ENCODE measurements around the gene SCNN1B.
"Not testable (repeated sequence)": the region's sequence is repeated elsewhere in the genome, so short reads cannot be mapped to it uniquely, and the experiment has no call there.

SCNN1B gene

GRCh38 chr16:23359092-23359760 lies 57.1 kb downstream of the SCNN1B start:
- no peak for DNase-seq (ENCODE audit: low read depth)
- no peak overlapping the region for H3K4me3 ChIP-seq (replicated peaks; ENCODE audit: low read depth, low read length)
- TF ChIP-seq, protein P1, sequence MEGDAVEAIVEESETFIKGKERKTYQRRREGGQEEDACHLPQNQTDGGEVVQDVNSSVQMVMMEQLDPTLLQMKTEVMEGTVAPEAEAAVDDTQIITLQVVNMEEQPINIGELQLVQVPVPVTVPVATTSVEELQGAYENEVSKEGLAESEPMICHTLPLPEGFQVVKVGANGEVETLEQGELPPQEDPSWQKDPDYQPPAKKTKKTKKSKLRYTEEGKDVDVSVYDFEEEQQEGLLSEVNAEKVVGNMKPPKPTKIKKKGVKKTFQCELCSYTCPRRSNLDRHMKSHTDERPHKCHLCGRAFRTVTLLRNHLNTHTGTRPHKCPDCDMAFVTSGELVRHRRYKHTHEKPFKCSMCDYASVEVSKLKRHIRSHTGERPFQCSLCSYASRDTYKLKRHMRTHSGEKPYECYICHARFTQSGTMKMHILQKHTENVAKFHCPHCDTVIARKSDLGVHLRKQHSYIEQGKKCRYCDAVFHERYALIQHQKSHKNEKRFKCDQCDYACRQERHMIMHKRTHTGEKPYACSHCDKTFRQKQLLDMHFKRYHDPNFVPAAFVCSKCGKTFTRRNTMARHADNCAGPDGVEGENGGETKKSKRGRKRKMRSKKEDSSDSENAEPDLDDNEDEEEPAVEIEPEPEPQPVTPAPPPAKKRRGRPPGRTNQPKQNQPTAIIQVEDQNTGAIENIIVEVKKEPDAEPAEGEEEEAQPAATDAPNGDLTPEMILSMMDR (IDR thresholded peaks at IDR 0.05; ENCODE audit: low read length, missing control alignments), result no peak

DNA sequence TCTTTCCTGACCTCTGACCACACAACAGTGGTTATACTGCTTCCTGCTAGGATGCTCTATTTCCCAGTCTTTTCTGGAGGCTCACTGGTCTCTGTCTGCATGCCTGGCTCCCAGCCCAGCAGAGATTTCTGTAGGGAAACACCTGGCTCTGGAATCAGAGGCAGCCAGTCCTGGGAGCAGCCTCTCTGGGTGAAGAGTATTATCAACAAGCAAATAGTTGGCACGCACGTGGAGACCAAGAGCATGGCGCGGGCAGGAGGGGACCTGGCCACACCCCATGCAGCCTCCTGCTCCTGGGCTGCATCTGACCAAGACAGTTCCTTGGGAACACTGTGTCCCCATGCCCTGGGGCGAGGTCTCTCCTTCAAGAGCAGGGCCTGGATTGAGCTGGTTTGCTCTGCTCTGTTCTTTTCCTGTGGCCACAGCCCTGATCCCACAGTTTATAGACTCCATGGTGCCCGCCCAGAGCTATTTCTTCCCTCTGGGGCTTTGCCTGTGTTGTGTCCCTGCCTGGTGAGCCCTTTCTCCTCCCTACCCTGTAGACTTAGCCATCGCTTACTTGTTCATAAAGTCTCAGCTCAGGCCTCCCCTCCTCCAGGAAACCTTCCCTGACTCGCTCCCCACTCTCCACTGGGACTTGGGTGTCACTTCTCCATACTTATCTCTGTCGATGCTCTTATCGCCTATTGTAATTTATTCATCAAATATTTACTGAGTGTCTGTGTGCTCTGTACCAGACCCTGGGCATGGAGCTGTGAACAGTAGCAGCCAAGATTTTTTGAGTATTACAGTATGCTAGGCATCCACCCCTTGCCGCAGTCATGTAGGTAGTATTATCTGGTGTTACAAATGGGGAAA lies 60.6 kb downstream of the SCNN1B start:
- TF ChIP-seq, protein P1 (IDR thresholded peaks at IDR 0.05; ENCODE audit: low read length, missing control alignments), result no peak
- DNase-seq (ENCODE audit: low read depth), result no peak
- no peak overlapping the region for H3K4me3 ChIP-seq (replicated peaks; ENCODE audit: low read depth, low read length)

DNA sequence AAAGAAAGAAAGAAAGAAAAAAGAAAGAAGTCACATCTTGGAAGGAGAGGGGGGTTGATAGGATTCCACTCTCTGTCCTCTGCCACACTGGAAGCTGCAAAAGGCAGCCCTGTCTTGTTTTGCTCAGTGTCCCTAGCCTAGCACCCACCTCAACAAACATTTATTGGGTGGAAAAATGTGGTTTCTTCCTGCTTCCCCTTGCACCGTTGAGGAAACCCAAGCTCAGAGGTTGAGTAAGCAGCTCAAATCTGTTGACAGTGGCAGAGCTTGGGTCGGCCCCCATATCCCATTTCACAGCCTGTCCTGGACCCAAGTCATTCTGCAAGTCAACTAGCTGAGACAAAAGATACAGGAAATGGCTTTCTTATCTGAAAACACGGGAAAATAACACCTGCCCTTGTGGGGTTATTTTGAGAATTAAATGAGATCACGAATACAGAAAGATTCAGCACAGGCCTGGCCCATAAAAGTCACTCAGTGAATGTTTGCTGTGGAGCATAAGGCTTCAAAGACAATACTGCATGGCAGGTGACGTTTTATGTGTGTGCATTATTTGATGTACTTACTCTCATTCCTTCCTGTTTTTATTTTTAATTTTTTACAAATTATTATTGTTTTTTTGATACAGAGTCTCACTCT lies 63.6 kb downstream of the SCNN1B start:
- TF ChIP-seq, protein P1 (IDR thresholded peaks at IDR 0.05; ENCODE audit: low read length, missing control alignments), result no peak
- no peak overlapping the region for H3K4me3 ChIP-seq (replicated peaks; ENCODE audit: low read depth, low read length)
- no peak for DNase-seq (ENCODE audit: low read depth)

- DNase-seq (ENCODE audit: low read depth); H3K4me3 ChIP-seq (replicated peaks; ENCODE audit: low read depth, low read length): not testable (repeated sequence)
These were observed 64.2 kb downstream of the SCNN1B start for GRCh38 chr16:23366341-23366740.

- TF ChIP-seq, protein P1 (IDR thresholded peaks at IDR 0.05; ENCODE audit: low read length, missing control alignments), result no peak
These were observed 65.5 kb downstream of the SCNN1B start for GRCh38 chr16:23367564-23367963.

DNA sequence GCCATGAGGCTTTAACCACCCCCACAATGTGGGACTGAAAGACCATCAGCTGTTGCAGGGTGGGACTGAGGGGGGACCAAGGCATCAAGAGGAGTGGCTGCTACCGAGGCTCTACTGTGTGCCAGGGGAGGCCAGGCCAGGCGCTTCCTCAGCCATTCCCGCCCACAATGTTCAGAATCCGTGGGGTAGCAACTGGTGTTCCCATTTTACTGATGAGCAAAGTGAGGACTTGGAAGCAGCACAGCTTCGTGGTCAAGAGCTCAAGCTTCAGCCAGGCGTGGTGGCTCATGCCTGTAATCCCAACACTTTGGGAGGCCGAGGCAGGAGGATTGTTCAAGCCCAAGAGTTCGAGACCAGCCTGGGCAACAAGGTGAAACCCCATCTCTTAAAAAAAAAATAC lies 65.9 kb downstream of the SCNN1B start:
- no peak for DNase-seq (ENCODE audit: low read depth)
- H3K4me3 ChIP-seq (replicated peaks; ENCODE audit: low read depth, low read length), result no peak overlapping the region
- TF ChIP-seq, protein P1 (IDR thresholded peaks at IDR 0.05; ENCODE audit: low read length, missing control alignments), result no peak

More at GRCh38 chr16:23367564-23367963, 65.5 kb downstream of the SCNN1B start:
- DNase-seq (ENCODE audit: low read depth), result no peak
- H3K4me3 ChIP-seq (replicated peaks; ENCODE audit: low read depth, low read length), result no peak overlapping the region

GRCh38 chr16:23368469-23368868 lies 66.4 kb downstream of the SCNN1B start:
- DNase-seq (ENCODE audit: low read depth), result no peak
- TF ChIP-seq, protein P1 (IDR thresholded peaks at IDR 0.05; ENCODE audit: low read length, missing control alignments), result no peak
- H3K4me3 ChIP-seq (replicated peaks; ENCODE audit: low read depth, low read length), result no peak overlapping the region
